ENCODE data around the gene TUFM. TPM values are rescaled to one million over a fixed set of nuclear protein-coding genes. Genes with fewer than 3 reads are reported as not detected.
"Not testable (repeated sequence)": the region's sequence is repeated elsewhere in the genome, so short reads cannot be mapped to it uniquely, and the experiment has no call there.

TUFM gene
- total RNA-seq, 1 donor from 2014 or later: 236 TPM

DNA sequence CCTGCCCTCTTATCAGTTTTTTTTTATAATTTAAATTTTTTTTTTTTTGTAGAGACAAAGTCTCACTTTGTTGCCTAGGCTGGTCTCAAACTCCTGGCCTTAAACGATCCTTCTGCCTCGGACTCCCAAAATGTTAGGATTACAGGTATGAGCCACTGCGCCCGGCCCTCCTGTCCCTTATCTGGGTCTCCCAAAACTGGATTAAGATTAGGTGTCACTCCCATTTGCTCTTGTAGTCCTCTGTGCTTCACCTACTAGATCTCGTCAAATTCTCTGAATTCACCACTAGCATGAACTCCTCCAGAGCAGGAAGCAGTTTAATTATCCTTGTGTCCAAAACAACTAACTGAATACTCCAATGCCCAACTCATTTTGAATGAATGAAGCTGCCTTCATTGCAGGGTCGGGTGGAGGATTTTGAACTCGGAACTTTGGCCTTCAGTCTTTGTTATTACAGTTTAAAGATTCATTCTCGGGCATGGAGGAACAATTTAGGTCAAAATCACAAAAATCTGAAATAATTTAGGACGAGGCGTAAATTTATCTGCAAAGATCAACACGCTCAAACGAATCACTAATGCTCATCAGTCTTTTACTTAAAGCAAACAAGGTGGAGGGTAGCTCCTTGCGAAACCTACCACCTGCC lies 24.2 kb downstream of the TUFM start:
- Histone ChIP-seq H3K27me3 (ENCODE audit: low read depth) (no peaks in the 10 kb centered on the region), H3K36me3 (peaks cover 18% of the 10 kb centered on the region), H3K4me1 (peaks cover 40% of the 10 kb centered on the region), H3K27ac (replicated peaks) (peak overlapping the region; percentile 99), H3K4me3 (peak overlapping the region; percentile 98), H3K9me3 (replicated peaks) (no peaks in the 10 kb centered on the region)
- intact Hi-C loops (cut with micrococcal nuclease): no loop called here
- TF ChIP-seq, protein P1, sequence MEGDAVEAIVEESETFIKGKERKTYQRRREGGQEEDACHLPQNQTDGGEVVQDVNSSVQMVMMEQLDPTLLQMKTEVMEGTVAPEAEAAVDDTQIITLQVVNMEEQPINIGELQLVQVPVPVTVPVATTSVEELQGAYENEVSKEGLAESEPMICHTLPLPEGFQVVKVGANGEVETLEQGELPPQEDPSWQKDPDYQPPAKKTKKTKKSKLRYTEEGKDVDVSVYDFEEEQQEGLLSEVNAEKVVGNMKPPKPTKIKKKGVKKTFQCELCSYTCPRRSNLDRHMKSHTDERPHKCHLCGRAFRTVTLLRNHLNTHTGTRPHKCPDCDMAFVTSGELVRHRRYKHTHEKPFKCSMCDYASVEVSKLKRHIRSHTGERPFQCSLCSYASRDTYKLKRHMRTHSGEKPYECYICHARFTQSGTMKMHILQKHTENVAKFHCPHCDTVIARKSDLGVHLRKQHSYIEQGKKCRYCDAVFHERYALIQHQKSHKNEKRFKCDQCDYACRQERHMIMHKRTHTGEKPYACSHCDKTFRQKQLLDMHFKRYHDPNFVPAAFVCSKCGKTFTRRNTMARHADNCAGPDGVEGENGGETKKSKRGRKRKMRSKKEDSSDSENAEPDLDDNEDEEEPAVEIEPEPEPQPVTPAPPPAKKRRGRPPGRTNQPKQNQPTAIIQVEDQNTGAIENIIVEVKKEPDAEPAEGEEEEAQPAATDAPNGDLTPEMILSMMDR (IDR thresholded peaks at IDR 0.05; ENCODE audit: borderline replicate concordance): no peak
- no peak for DNase-seq

DNA sequence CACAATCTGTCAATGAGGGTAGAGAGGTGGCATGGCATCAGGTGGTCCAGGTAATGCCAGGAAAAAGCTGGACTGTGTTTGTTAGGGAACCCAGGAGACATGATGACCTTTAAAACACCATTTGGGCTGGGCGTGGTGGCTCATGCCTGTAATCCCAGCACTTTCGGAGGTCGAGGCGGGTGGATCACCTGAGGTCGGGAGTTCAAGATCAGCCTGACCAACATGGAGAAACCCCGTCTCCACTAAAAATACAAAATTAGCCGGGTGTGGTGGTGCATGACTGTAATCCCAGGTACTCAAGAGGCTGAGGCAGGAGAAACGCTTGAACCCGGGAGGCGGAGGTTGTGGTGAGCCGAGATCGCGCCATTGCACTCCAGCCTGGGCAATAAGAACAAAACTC lies 25.6 kb downstream of the TUFM start:
- H3K27ac ChIP-seq (replicated peaks); DNase-seq; H3K4me3 ChIP-seq; H3K36me3 ChIP-seq; H3K9me3 ChIP-seq (replicated peaks); H3K27me3 ChIP-seq (ENCODE audit: low read depth); intact Hi-C loops (cut with micrococcal nuclease): not testable (repeated sequence)
- H3K4me1 ChIP-seq: peaks cover 31% of the 10 kb centered on the region

DNA sequence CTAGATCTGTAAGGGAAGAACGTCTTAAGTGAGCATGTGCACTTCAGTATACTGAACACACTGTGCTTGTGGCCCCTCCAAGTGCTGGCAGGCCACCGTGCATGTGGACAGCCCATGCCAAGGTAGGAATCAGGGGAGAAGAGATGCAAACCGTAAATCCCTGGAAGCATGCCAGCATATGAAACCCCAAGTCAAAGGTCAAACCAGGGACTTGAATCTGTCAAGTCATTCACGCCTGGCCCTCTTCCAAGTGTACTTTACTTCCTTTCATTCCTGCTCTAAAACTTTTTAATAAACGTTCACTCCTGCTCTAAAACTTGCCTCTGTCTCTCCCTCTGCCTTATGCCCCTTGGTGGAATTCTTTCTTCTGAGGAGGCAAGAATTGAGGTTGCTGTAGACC lies 26.1 kb downstream of the TUFM start:
- TF ChIP-seq, protein P1 (IDR thresholded peaks at IDR 0.05; ENCODE audit: borderline replicate concordance): no peak
- Histone ChIP-seq H3K4me3 (no peak overlapping the region), H3K27me3 (ENCODE audit: low read depth) (no peaks in the 10 kb centered on the region), H3K4me1 (peaks cover 26% of the 10 kb centered on the region), H3K27ac (replicated peaks) (no peak overlapping the region), H3K9me3 (replicated peaks) (no peaks in the 10 kb centered on the region), H3K36me3 (no peaks in the 10 kb centered on the region)
- DNase-seq: no peak
- intact Hi-C loops (cut with micrococcal nuclease): no loop called here

DNA sequence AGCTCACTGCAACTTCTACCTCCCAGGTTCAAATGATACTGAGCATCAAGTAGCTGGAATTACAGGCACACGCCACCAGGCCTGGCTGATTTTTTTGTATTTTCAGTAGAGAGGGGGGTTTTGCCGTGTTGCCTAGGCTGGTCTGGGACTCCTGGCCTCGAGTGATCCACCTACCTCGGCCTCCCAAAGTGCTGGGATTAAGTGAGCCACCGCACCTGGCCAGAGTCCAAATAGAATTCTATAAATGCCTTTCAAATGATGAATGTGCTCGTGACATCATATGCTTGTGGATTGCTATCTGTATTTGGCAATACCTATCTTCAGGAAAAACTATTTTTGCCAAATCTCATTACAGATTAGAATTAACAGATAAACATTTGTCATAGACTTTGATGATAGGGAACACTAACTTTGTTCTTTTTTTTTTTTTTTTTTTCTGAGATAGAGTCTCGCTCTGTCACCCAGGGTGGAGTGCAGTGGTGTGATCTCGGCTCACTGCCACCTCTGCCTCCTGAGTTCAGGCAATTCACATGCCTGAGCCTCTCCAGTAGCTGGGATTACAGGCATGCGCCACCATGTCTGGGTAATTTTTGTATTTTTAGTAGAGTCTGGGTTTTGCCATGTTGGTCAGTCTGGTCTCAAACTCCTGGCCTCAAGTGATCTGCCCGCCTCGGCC lies 38.6 kb downstream of the TUFM start:
- H3K4me3 ChIP-seq; H3K9me3 ChIP-seq (replicated peaks); H3K4me1 ChIP-seq; H3K36me3 ChIP-seq; DNase-seq; H3K27ac ChIP-seq (replicated peaks); intact Hi-C loops (cut with micrococcal nuclease); H3K27me3 ChIP-seq (ENCODE audit: low read depth): not testable (repeated sequence)

DNA sequence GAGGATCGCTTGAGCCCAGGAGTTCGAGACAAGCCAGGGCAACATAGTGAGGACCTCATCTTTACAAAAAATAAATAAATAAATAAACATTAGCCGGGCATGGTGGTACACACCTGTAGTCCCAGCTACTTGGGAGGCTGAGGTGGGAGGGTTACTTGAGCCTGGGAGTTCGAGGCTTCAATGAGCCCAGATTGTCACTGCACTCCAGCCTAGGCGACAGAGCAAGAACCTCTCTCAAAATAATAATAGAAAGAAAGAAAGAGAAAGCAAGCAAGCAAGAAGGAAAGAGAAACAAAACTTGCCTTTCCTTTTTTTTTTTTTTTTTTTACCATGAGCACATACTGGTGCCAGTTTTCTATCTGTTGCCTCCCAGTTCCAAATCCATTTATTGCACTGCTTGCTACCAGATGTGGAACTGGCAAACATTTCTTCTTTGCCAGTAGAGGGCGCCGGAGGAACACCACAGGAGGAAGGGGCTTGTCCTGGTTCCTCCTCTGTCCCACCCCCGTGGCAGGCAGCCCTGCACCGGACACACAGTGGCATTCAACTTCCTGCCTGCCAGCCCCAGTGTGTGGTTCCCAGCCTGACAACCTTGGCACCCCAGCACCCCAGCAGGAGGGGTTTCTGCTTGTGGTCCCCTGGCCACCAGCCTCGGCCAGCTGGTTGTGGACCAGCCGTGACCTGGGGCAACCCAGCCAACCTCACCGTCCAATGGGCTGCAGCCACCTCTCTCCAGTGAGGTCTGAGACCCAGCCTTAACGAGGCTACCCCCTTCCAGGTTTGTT lies 43.7 kb downstream of the TUFM start:
- H3K4me3 ChIP-seq: peak overlapping the region; percentile 49
- DNase-seq: peak; percentile 21
- H3K27ac ChIP-seq (replicated peaks): not testable (repeated sequence)

More for the DNA sequence above, 43.7 kb downstream of the TUFM start:
- H3K27me3 ChIP-seq (ENCODE audit: low read depth); H3K9me3 ChIP-seq (replicated peaks); intact Hi-C loops (cut with micrococcal nuclease); H3K4me1 ChIP-seq; H3K36me3 ChIP-seq: not testable (repeated sequence)
- TF ChIP-seq, protein P1 (IDR thresholded peaks at IDR 0.05; ENCODE audit: borderline replicate concordance): peak; percentile 58

Small RNA genes within 50 kb of the gene (microRNA-seq; reads per million reads assigned to microRNA genes)
- gene MIR4721: not detected

Other genes with a start within 250 kb of the TUFM start
- gene SULT1A2, start 249.3 kb downstream of the TUFM start, total RNA-seq: 1.1 TPM
- 13.7 TPM for gene SULT1A1, start 236.3 kb downstream of the TUFM start, total RNA-seq
- gene NPIPB8, start 208.3 kb downstream of the TUFM start, total RNA-seq: not detected
- 439 TPM for gene EIF3C, start 134.9 kb downstream of the TUFM start, total RNA-seq
- gene NPIPB9, start 94.6 kb downstream of the TUFM start, total RNA-seq: not detected
- 51.2 TPM for gene ATXN2L, start 23.3 kb downstream of the TUFM start, total RNA-seq
- 48.5 TPM for gene SH2B1, start 17.5 kb upstream of the TUFM start, total RNA-seq
- gene ATP2A1, start 32.1 kb upstream of the TUFM start, total RNA-seq: 0.38 TPM
- 17.7 TPM for gene RABEP2, start 78.9 kb upstream of the TUFM start, total RNA-seq
- not detected for gene CD19, start 85.6 kb upstream of the TUFM start, total RNA-seq
- gene NFATC2IP, start 104.6 kb upstream of the TUFM start, total RNA-seq: 18.1 TPM
- gene SPNS1, start 128.4 kb upstream of the TUFM start, total RNA-seq: 16.5 TPM
- gene LAT, start 138.7 kb upstream of the TUFM start, total RNA-seq: 0.93 TPM

Data from left ventricle myocardium inferior (tissue), 1 donor.